ENCODE measurements around the gene SLC9B1. TPM values are rescaled to one million over a fixed set of nuclear protein-coding genes. Genes with fewer than 3 reads are reported as not detected.

The SLC9B1 gene
- total and polyA plus RNA-seq, 2 of the 13 experiments (the other 11 are each of a cell fraction or from before 2014, with no cell fraction given): 0.17 to 0.20 TPM

- TF ChIP-seq ZNF609 (CRISPR knock-in tag; IDR thresholded peaks at IDR 0.05; ENCODE audit: borderline replicate concordance): peak; percentile 87
- TF ChIP-seq ZNF264 (CRISPR knock-in tag; IDR thresholded peaks at IDR 0.05): no peak
- TF ChIP-seq FOXM1 (CRISPR knock-in tag; IDR thresholded peaks at IDR 0.05): no peak
- peak; percentile 64 for TF ChIP-seq NFYB (CRISPR knock-in tag; IDR thresholded peaks at IDR 0.05)
- peak; percentile 85 for TF ChIP-seq TAF1 (CRISPR knock-in tag; IDR thresholded peaks at IDR 0.05)
- TF ChIP-seq ZBTB40 (IDR thresholded peaks at IDR 0.05): no peak
- peak; percentile 42; the same call in 1 of the 2 replicates for TF ChIP-seq ZBTB40 (CRISPR knock-in tag; IDR thresholded peaks at IDR 0.05)
- no peak for TF ChIP-seq ZNF121 (CRISPR knock-in tag; IDR thresholded peaks at IDR 0.05)
- peak; percentile 71; the same call in 1 of the 2 replicates for TF ChIP-seq EED (CRISPR knock-in tag; IDR thresholded peaks at IDR 0.05)
- peak; percentile 96; the same call in 1 of the 2 replicates for TF ChIP-seq ZNF570 (CRISPR knock-in tag; IDR thresholded peaks at IDR 0.05; ENCODE audit: borderline replicate concordance)
- peak; percentile 90 for TF ChIP-seq ZSCAN29 (CRISPR knock-in tag; conservative IDR thresholded peaks at IDR 0.05)
- no peak for TF ChIP-seq MNT (IDR thresholded peaks at IDR 0.05)
- TF ChIP-seq ZNF124 (CRISPR knock-in tag; IDR thresholded peaks at IDR 0.05): no peak
- TF ChIP-seq ZNF510 (CRISPR knock-in tag; IDR thresholded peaks at IDR 0.05; ENCODE audit: low read depth): peak; percentile 98
Observed at GRCh38 chr4:102868781-102869568, 150.5 kb downstream of the SLC9B1 start, which contains the start of gene CISD2 (continued).
